Stimulated activated CD4-positive, alpha-beta T cell treated with anti-CD3 and anti-CD28 coated beads, Interleukin-12 subunit alpha, Interleukin-12 subunit beta, amount 100 ng/mL, for 4 hours (primary cell): ENCODE measurements around the gene MGST2.

Source experiments
- DNase-seq: peaks from one replicate; pipeline ENCODE4 v3.0.0-alpha.2; 2020

Gene MGST2

GRCh38 chr4:139745111-139745639 lies 79.6 kb downstream of the MGST2 start:
- no peak for DNase-seq

- DNase-seq, result no peak
These were observed 81.0 kb downstream of the MGST2 start for GRCh38 chr4:139746431-139747171.

GRCh38 chr4:139749338-139749737 lies 83.7 kb downstream of the MGST2 start:
- no peak for DNase-seq

GRCh38 chr4:139749835-139750498 lies 84.3 kb downstream of the MGST2 start:
- DNase-seq, result no peak

- DNase-seq, result no peak
These were observed 88.1 kb downstream of the MGST2 start for GRCh38 chr4:139753686-139754085.
